HepG2 (cell line): ENCODE results near the gene AFAP1L2. TPM values are rescaled to one million over a fixed set of nuclear protein-coding genes. Genes with fewer than 3 reads are reported as not detected.

Source experiments
- ATAC-seq: fragments of 200-7000 bp; cut with Tn5 transposase; 3 replicates; pipeline ENCODE4 v1.9.1; 2020; ENCODE audit warnings: mild to moderate bottlenecking, moderate library complexity
- BruUV-seq: library from RNA; stranded (reverse); fragments of 400-500 nt; replicated peaks from 2 replicates; lab custom pipeline; 2021; lab: Mats Ljungman, UMichigan
- CTCF ChIA-PET: fragments of 300-600 bp; formaldehyde crosslinking; extraction: SDS; loops from one replicate; lab custom pipeline; 2021; ENCODE audit warnings: low total read pairs, inconsistent platforms, low intra/inter-chr PET ratio; lab: Yijun Ruan, JAX
- POLR2A ChIA-PET: fragments of 350-600 bp; sonication (Branson Sonifier 250); formaldehyde crosslinking; loops from one replicate; lab custom pipeline; 2020; ENCODE audit warnings: antibody characterized with exemption, inconsistent platforms; lab: Yijun Ruan, JAX
- DNase-seq: peaks from one replicate; pipeline ENCODE4 v3.0.0-alpha.2; 2015; ENCODE audit warnings: low spot score
- FAIRE-seq: peaks from 3 replicates; lab custom pipeline; 2011; peaks lifted over from hg19 to GRCh38; lab: Jason Lieb, UNC
- H2AFZ ChIP-seq: one replicate; pipeline ENCODE4 v1.6.1; 2011; ENCODE audit warnings: low read length, inconsistent platforms
- H3K27ac ChIP-seq: fragments of 300-600 bp; 3 replicates; pipeline ENCODE4 v1.8.0; 2011; ENCODE audit warnings: mixed run types, mild to moderate bottlenecking, mixed read lengths, low read length, inconsistent platforms; ENCODE audit not compliant: insufficient read depth; ENCODE audit errors: extremely low read length
- H3K27me3 ChIP-seq, 2 experiments: fragments of 200-600 bp in 1 of 2; 2 replicates in 1 of 2; 3 replicates in 1 of 2; pipeline versions ENCODE4 v1.6.0 to v1.8.0; 2011; ENCODE audit warnings: low read length in 2 of 2, mild to moderate bottlenecking in 2 of 2, moderate library complexity in 2 of 2, inconsistent platforms in 1 of 2; ENCODE audit not compliant: insufficient read depth in 2 of 2, control insufficient read depth in 1 of 2
- H3K36me3 ChIP-seq, 2 experiments: fragments of 200-600 bp in 1 of 2; replicated peaks in 1 of 2; 2 replicates in 1 of 2; 3 replicates in 1 of 2; pipeline versions ENCODE4 v1.5.1 to v1.8.0; 2011; ENCODE audit warnings: low read length in 2 of 2, inconsistent platforms in 1 of 2; ENCODE audit not compliant: insufficient read depth in 2 of 2, control insufficient read depth in 1 of 2
- H3K4me1 ChIP-seq: 2 replicates; pipeline ENCODE4 v1.5.1; 2012; ENCODE audit warnings: low read length, inconsistent platforms; ENCODE audit not compliant: insufficient read depth
- H3K4me2 ChIP-seq: 2 replicates; pipeline ENCODE4 v1.6.0; 2011; ENCODE audit warnings: low read depth, low read length, inconsistent platforms
- H3K4me3 ChIP-seq, 3 experiments: fragments of 200-600 bp in 1 of 3; sonication (generic), shearing (Covaris generic) in 1 of 3; replicated peaks in 1 of 3; 2 replicates each; pipeline ENCODE4 v1.5.1; 2011 to 2016; ENCODE audit warnings: low read length in 3 of 3, inconsistent platforms in 2 of 3, low read depth in 2 of 3, mild to moderate bottlenecking in 2 of 3, control low read depth in 1 of 3, mixed read lengths in 1 of 3; ENCODE audit not compliant: insufficient read depth in 1 of 3
- H3K79me2 ChIP-seq: one replicate; pipeline ENCODE4 v1.6.1; 2011; ENCODE audit warnings: low read length, inconsistent platforms; ENCODE audit not compliant: insufficient read depth
- H3K9ac ChIP-seq: 2 replicates; pipeline ENCODE4 v1.6.0; 2011; ENCODE audit warnings: mild to moderate bottlenecking, low read depth, low read length, inconsistent platforms; ENCODE audit not compliant: insufficient read depth
- H3K9me3 ChIP-seq: 2 replicates; pipeline ENCODE4 v1.5.1; 2012; ENCODE audit warnings: mild to moderate bottlenecking, low read length
- H4K20me1 ChIP-seq: 2 replicates; pipeline ENCODE4 v1.6.0; 2011; ENCODE audit warnings: inconsistent platforms, mild to moderate bottlenecking, low read length, moderate library complexity; ENCODE audit not compliant: insufficient read depth
- FOXM1 ChIP-seq: sonication (generic); formaldehyde crosslinking; IDR thresholded peaks from 2 replicates; pipeline ENCODE4 v1.5.0; 2020; ENCODE audit warnings: missing genetic modification reagents
- GATAD2A ChIP-seq: IDR thresholded peaks from 2 replicates; pipeline ENCODE4 v1.6.1; 2016
- NR2F2 ChIP-seq: IDR thresholded peaks from 2 replicates; pipeline ENCODE4 v1.6.1; 2012; ENCODE audit warnings: low read depth, inconsistent platforms, borderline replicate concordance
- NR3C1 ChIP-seq: sonication (generic); formaldehyde crosslinking; IDR thresholded peaks from 2 replicates; pipeline ENCODE4 v1.4.0; 2020; ENCODE audit warnings: missing genetic modification reagents
- POLR2G ChIP-seq: fragments of 200-400 bp; formaldehyde crosslinking; IDR thresholded peaks from 2 replicates; pipeline ENCODE4 v1.6.1; 2018; ENCODE audit warnings: mild to moderate bottlenecking, low read depth, low read length, moderate library complexity
- ZNF841 ChIP-seq: sonication (generic); formaldehyde crosslinking; IDR thresholded peaks from 2 replicates; pipeline ENCODE4 v1.8.1; 2023; ENCODE audit warnings: missing genetic modification reagents, borderline replicate concordance
- WGBS: methylation state at CpG from one replicate; pipeline ENCODE4 v1.1.6; 2017; ENCODE audit warnings: low lambda C conversion rate; 5-methylcytosine and 5-hydroxymethylcytosine counted together
- in situ Hi-C: cut with HindIII; loops from 2 replicates; pipeline ENCODE4 v1.10.0; 2017; ENCODE audit warnings: low pct_unique_long_range_greater_than_20kb; ENCODE audit not compliant: extremely low pct_ligation_motif_present
- intact Hi-C: fragments of 100-400 bp; cut with micrococcal nuclease; formaldehyde crosslinking; loops from one replicate; pipeline ENCODE4 v1.10.0; 2022; ENCODE audit not compliant: unreplicated experiment
- polyA plus RNA-seq, 8 experiments: library from polyadenylated mRNA; depleted of rRNA in 3 of 8; stranded (reverse) in 7 of 8; unstranded in 1 of 8; fragments of >200 nt; fragmentation: Illumina TruSeq in 4 of 8; extraction: Trizol in 4 of 8; gene quantifications; 2 replicates each; pipeline versions ENCODE4 v1.2.1 to v1.2.3, GENCODE V29; 2011 to 2016; ENCODE audit warnings: low read depth in 4 of 8, missing spikeins in 1 of 8, mixed read lengths in 1 of 8; ENCODE audit not compliant: insufficient read depth in 1 of 8
- total RNA-seq, 5 experiments: library from RNA; depleted of rRNA; stranded (reverse); fragments of >200 nt; fragmentation: Illumina TruSeq; extraction: Trizol; gene quantifications; 2 replicates each; pipeline ENCODE4 v1.2.3, GENCODE V29; 2016; ENCODE audit warnings: low read depth in 1 of 5
- TF ChIP-seq, protein P1 (sequence below): sonication (generic); formaldehyde crosslinking; IDR thresholded peaks from 2 replicates; pipeline ENCODE4 v1.4.0; 2020; ENCODE audit warnings: mild to moderate bottlenecking, missing genetic modification reagents
- TF ChIP-seq, protein P2 (sequence below): sonication (generic); formaldehyde crosslinking; conservative IDR thresholded peaks from 2 replicates; pipeline ENCODE4 v1.8.0; 2022; ENCODE audit warnings: mild to moderate bottlenecking, moderate library complexity, missing genetic modification reagents

The AFAP1L2 gene
- total and polyA plus RNA-seq, 2 of the 13 experiments (the other 11 are each of a cell fraction or from before 2014, with no cell fraction given): not detected

DNA sequence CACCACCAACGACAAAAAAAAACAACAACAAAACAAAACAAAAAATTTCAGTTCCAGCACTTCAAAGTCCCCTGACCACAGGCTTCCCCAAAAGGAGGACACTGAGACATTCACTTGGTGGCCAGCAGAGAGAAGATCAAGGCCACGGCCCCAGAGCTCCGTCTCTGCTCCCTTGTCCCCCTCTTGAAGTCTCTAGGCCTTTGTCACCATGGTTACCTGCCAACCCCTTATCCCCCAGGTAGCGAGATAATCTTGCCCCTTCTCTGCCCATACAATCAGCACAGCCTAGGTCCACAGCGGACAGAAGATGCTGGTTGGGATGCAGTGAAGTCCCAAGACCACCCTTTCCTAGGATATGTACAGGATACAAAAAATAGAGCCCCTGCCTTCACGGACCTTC lies 30.7 kb downstream of the AFAP1L2 start:
- DNase-seq (no peak), ATAC-seq (no peak), FAIRE-seq (no peak)
- peaks cover 0 to 3% of the 10 kb centered on the region in 2 experiments; a peak in 3 of 5 replicates for H3K27me3 ChIP-seq
- no peak overlapping the region for H2AFZ ChIP-seq
- no peaks in the 10 kb centered on the region for H3K4me1 ChIP-seq
- no peak overlapping the region for H3K4me2 ChIP-seq
- H3K79me2 ChIP-seq: no peaks in the 10 kb centered on the region
- BruUV-seq: no TSS peak
- ChIA-PET POLR2A (no interaction called here), CTCF (no interaction called here)
- intact Hi-C loops: no loop called here
- no peak overlapping the region for H3K27ac ChIP-seq
- 12% methylated on average over 6 of the region's 6 CpGs for WGBS
- no peak overlapping the region for H3K4me3 ChIP-seq
- TF ChIP-seq NR3C1 (CRISPR knock-in tag) (no peak), NR2F2 (no peak), GATAD2A (no peak), POLR2G (no peak), ZNF841 (no peak), FOXM1 (no peak)
- TF ChIP-seq, protein P1, sequence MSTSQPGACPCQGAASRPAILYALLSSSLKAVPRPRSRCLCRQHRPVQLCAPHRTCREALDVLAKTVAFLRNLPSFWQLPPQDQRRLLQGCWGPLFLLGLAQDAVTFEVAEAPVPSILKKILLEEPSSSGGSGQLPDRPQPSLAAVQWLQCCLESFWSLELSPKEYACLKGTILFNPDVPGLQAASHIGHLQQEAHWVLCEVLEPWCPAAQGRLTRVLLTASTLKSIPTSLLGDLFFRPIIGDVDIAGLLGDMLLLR (CRISPR knock-in tag): no peak
- TF ChIP-seq, protein P2, sequence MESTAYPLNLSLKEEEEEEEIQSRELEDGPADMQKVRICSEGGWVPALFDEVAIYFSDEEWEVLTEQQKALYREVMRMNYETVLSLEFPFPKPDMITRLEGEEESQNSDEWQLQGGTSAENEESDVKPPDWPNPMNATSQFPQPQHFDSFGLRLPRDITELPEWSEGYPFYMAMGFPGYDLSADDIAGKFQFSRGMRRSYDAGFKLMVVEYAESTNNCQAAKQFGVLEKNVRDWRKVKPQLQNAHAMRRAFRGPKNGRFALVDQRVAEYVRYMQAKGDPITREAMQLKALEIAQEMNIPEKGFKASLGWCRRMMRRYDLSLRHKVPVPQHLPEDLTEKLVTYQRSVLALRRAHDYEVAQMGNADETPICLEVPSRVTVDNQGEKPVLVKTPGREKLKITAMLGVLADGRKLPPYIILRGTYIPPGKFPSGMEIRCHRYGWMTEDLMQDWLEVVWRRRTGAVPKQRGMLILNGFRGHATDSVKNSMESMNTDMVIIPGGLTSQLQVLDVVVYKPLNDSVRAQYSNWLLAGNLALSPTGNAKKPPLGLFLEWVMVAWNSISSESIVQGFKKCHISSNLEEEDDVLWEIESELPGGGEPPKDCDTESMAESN (CRISPR knock-in tag): no peak
- TF ChIP-seq, all 625 proteins: peak for 0
- Histone ChIP-seq H3K9ac (no peak overlapping the region), H3K36me3 (no peaks in the 10 kb centered on the region), H4K20me1 (no peaks in the 10 kb centered on the region), H3K9me3 (no peaks in the 10 kb centered on the region)
- in situ Hi-C loops: no loop called here
